Measurements from ENCODE around the gene ABTB2.

Gene ABTB2

GRCh38 chr11:34148504-34149165 lies 209.2 kb downstream of the ABTB2 start:
- no peak overlapping the region for H3K4me3 ChIP-seq (ENCODE audit: low read length)
- TF ChIP-seq CTCF (conservative IDR thresholded peaks at IDR 0.05; ENCODE audit: low read depth, low read length) = no peak
- no peak for DNase-seq (ENCODE audit: low read depth)

GRCh38 chr11:34147581-34147980 lies 210.2 kb downstream of the ABTB2 start:
- TF ChIP-seq CTCF (conservative IDR thresholded peaks at IDR 0.05; ENCODE audit: low read depth, low read length) = no peak
- no peak for DNase-seq (ENCODE audit: low read depth)
- no peak overlapping the region for H3K4me3 ChIP-seq (ENCODE audit: low read length)

GRCh38 chr11:34146866-34147265 lies 210.9 kb downstream of the ABTB2 start:
- no peak overlapping the region for H3K4me3 ChIP-seq (ENCODE audit: low read length)
- no peak for TF ChIP-seq CTCF (conservative IDR thresholded peaks at IDR 0.05; ENCODE audit: low read depth, low read length)
- DNase-seq (ENCODE audit: low read depth) = no peak

GRCh38 chr11:34146411-34146810 lies 211.4 kb downstream of the ABTB2 start:
- TF ChIP-seq CTCF (conservative IDR thresholded peaks at IDR 0.05; ENCODE audit: low read depth, low read length) = no peak

GRCh38 chr11:34145847-34146381 lies 211.9 kb downstream of the ABTB2 start:
- TF ChIP-seq CTCF (conservative IDR thresholded peaks at IDR 0.05; ENCODE audit: low read depth, low read length) = no peak
- no peak for DNase-seq (ENCODE audit: low read depth)
- no peak overlapping the region for H3K4me3 ChIP-seq (ENCODE audit: low read length)

More at GRCh38 chr11:34146411-34146810, 211.4 kb downstream of the ABTB2 start:
- no peak for DNase-seq (ENCODE audit: low read depth)
- H3K4me3 ChIP-seq (ENCODE audit: low read length) = no peak overlapping the region

- no peak for TF ChIP-seq CTCF (conservative IDR thresholded peaks at IDR 0.05; ENCODE audit: low read depth, low read length)
- no peak for DNase-seq (ENCODE audit: low read depth)
- H3K4me3 ChIP-seq (ENCODE audit: low read length) = no peak overlapping the region
Observed at GRCh38 chr11:34145073-34145472, 212.7 kb downstream of the ABTB2 start.

GRCh38 chr11:34143048-34143447 lies 214.8 kb downstream of the ABTB2 start:
- no peak for DNase-seq (ENCODE audit: low read depth)
- no peak for TF ChIP-seq CTCF (conservative IDR thresholded peaks at IDR 0.05; ENCODE audit: low read depth, low read length)

More at GRCh38 chr11:34143048-34143447, 214.8 kb downstream of the ABTB2 start:
- H3K4me3 ChIP-seq (ENCODE audit: low read length) = no peak overlapping the region
